IMR-90 (cell line): ENCODE data around the gene SIPA1. TPM values are rescaled to one million over a fixed set of nuclear protein-coding genes. Genes with fewer than 3 reads are reported as not detected.

Experiments used
- ATAC-seq: fragments of 200-7000 bp; cut with Tn5 transposase; 2 replicates; pipeline ENCODE4 v1.9.1; 2020; ENCODE audit warnings: low read depth, mild to moderate bottlenecking, moderate library complexity
- BruUV-seq: library from RNA; stranded (reverse); fragments of 400-500 nt; replicated peaks from 2 replicates; lab custom pipeline; 2021; lab: Mats Ljungman, UMichigan
- CTCF ChIA-PET: fragments of 300-600 bp; formaldehyde crosslinking; extraction: SDS; loops from one replicate; lab custom pipeline; 2021; ENCODE audit warnings: antibody characterized with exemption; lab: Yijun Ruan, JAX
- POLR2A ChIA-PET: fragments of 300-600 bp; sonication (Branson Sonifier 250); formaldehyde crosslinking; loops from one replicate; lab custom pipeline; 2022; ENCODE audit warnings: antibody characterized with exemption; ENCODE audit not compliant: unreplicated experiment; lab: Charles Lee
- DNase-seq: peaks from one replicate; pipeline ENCODE4 v3.0.0; 2013
- H2AFZ ChIP-seq: replicated peaks from 2 replicates; pipeline ENCODE3; 2013; ENCODE audit warnings: low read length, mild to moderate bottlenecking; ENCODE audit not compliant: poor library complexity
- H2AK5ac ChIP-seq: 2 replicates; pipeline ENCODE4 v1.6.1; 2013; ENCODE audit warnings: low read depth, low read length, inconsistent platforms
- H2AK9ac ChIP-seq: replicated peaks from 2 replicates; pipeline ENCODE3; 2013; ENCODE audit warnings: mild to moderate bottlenecking, low read depth, low read length, moderate library complexity; ENCODE audit not compliant: poor library complexity
- H2BK120ac ChIP-seq: 2 replicates; pipeline ENCODE4 v1.6.1; 2013; ENCODE audit warnings: low read depth, low read length, inconsistent platforms
- H2BK15ac ChIP-seq: 3 replicates; pipeline ENCODE4 v1.6.1; 2013; ENCODE audit warnings: low read depth, low read length, inconsistent platforms
- H2BK20ac ChIP-seq: 2 replicates; pipeline ENCODE4 v1.6.1; 2013; ENCODE audit warnings: low read depth, mild to moderate bottlenecking, inconsistent platforms, low read length, moderate library complexity
- H2BK5ac ChIP-seq: 2 replicates; pipeline ENCODE4 v1.6.1; 2013; ENCODE audit warnings: mild to moderate bottlenecking, low read depth, low read length, inconsistent platforms; ENCODE audit not compliant: poor library complexity, severe bottlenecking
- H3K14ac ChIP-seq: replicated peaks from 2 replicates; pipeline ENCODE4 v1.6.1; 2013; ENCODE audit warnings: low read depth, low read length, inconsistent platforms
- H3K18ac ChIP-seq: 2 replicates; pipeline ENCODE4 v1.6.1; 2013; ENCODE audit warnings: low read depth, low read length, control low read depth
- H3K23ac ChIP-seq: 2 replicates; pipeline ENCODE4 v1.6.1; 2013; ENCODE audit warnings: low read depth, low read length, inconsistent platforms
- H3K27ac ChIP-seq: 2 replicates; pipeline ENCODE4 v1.5.1; 2013; ENCODE audit warnings: mild to moderate bottlenecking, control low read depth, low read length; ENCODE audit not compliant: insufficient read depth
- H3K27me3 ChIP-seq: 2 replicates; pipeline ENCODE4 v1.6.1; 2013; ENCODE audit warnings: low read length; ENCODE audit not compliant: control insufficient read depth, insufficient read depth
- H3K36me3 ChIP-seq: 2 replicates; pipeline ENCODE4 v1.6.1; 2013; ENCODE audit warnings: low read length, mixed read lengths; ENCODE audit not compliant: control insufficient read depth, insufficient read depth
- H3K4ac ChIP-seq: 2 replicates; pipeline ENCODE4 v1.6.1; 2013; ENCODE audit warnings: low read depth, low read length, inconsistent platforms
- H3K4me1 ChIP-seq: 2 replicates; pipeline ENCODE4 v1.6.1; 2013; ENCODE audit warnings: low read length, mixed read lengths; ENCODE audit not compliant: control insufficient read depth, insufficient read depth
- H3K4me2 ChIP-seq: 2 replicates; pipeline ENCODE4 v1.6.1; 2013; ENCODE audit warnings: low read depth, mild to moderate bottlenecking, control low read depth, low read length, moderate library complexity
- H3K4me3 ChIP-seq: 2 replicates; pipeline ENCODE4 v1.5.1; 2013; ENCODE audit warnings: low read depth, mild to moderate bottlenecking, control low read depth, low read length, moderate library complexity; ENCODE audit not compliant: insufficient read depth
- H3K56ac ChIP-seq: 2 replicates; pipeline ENCODE4 v1.6.1; 2013; ENCODE audit warnings: low read length, inconsistent platforms; ENCODE audit not compliant: insufficient read depth; ENCODE audit errors: extremely low read depth
- H3K79me1 ChIP-seq, 2 experiments: 2 replicates each; pipeline ENCODE4 v1.6.1; 2013; ENCODE audit warnings: low read length in 2 of 2, inconsistent platforms in 1 of 2, low read depth in 1 of 2
- H3K9ac ChIP-seq: 2 replicates; pipeline ENCODE4 v1.6.1; 2013; ENCODE audit warnings: low read depth, low read length, control low read depth
- H3K9me1 ChIP-seq: 2 replicates; pipeline ENCODE4 v1.6.1; 2013; ENCODE audit warnings: low read length, inconsistent platforms; ENCODE audit not compliant: insufficient read depth
- H3K9me3 ChIP-seq: 2 replicates; pipeline ENCODE4 v1.6.1; 2013; ENCODE audit warnings: low read length; ENCODE audit not compliant: control insufficient read depth, insufficient read depth
- H4K20me1 ChIP-seq: 2 replicates; pipeline ENCODE4 v1.6.1; 2013; ENCODE audit warnings: low read length, inconsistent platforms; ENCODE audit not compliant: insufficient read depth
- H4K5ac ChIP-seq: 2 replicates; pipeline ENCODE4 v1.6.1; 2013; ENCODE audit warnings: mild to moderate bottlenecking, low read depth, low read length, control low read depth
- H4K8ac ChIP-seq, 2 experiments: 2 replicates each; pipeline ENCODE4 v1.6.1; 2013; ENCODE audit warnings: low read depth in 2 of 2, low read length in 2 of 2, control low read depth in 1 of 2, inconsistent platforms in 1 of 2
- H4K91ac ChIP-seq: 2 replicates; pipeline ENCODE4 v1.6.1; 2013; ENCODE audit warnings: low read depth, low read length, inconsistent platforms; ENCODE audit not compliant: insufficient read depth
- BHLHE40 ChIP-seq: fragments of 150-350 bp; IDR thresholded peaks from 2 replicates; pipeline ENCODE4 v1.6.1; 2016; ENCODE audit warnings: mild to moderate bottlenecking, low read depth, low read length
- ELK1 ChIP-seq: fragments of 150-350 bp; IDR thresholded peaks from 2 replicates; pipeline ENCODE4 v1.6.1; 2016; ENCODE audit warnings: low read depth, mild to moderate bottlenecking, low read length, moderate library complexity, borderline replicate concordance
- MAFK ChIP-seq: IDR thresholded peaks from 2 replicates; pipeline ENCODE4 v1.6.1; 2012; ENCODE audit warnings: low read depth, low read length, improper control_type of control experiment
- NFE2L2 ChIP-seq: fragments of 150-350 bp; IDR thresholded peaks from 2 replicates; pipeline ENCODE4 v1.6.1; 2016; ENCODE audit warnings: low read depth, mild to moderate bottlenecking, low read length
- RAD21 ChIP-seq: IDR thresholded peaks from 2 replicates; pipeline ENCODE4 v1.6.1; 2012; ENCODE audit warnings: low read length, improper control_type of control experiment
- SMC3 ChIP-seq: fragments of 150-350 bp; IDR thresholded peaks from 2 replicates; pipeline ENCODE4 v1.6.1; 2016; ENCODE audit warnings: low read depth, mild to moderate bottlenecking, antibody characterized with exemption, low read length, moderate library complexity
- WGBS, 2 experiments: methylation state at CpG; one replicate each; pipeline versions ENCODE4 v1.1.5 to v1.1.7; 2013; ENCODE audit warnings: missing lambda C conversion rate in 2 of 2; ENCODE audit not compliant: insufficient read length in 1 of 2; ENCODE audit errors: extremely low coverage in 2 of 2; 5-methylcytosine and 5-hydroxymethylcytosine counted together
- dilution Hi-C: fragments of 300-500 bp; cut with HindIII; formaldehyde crosslinking; loops from one replicate; pipeline ENCODE4 v1.14.3; 2018; ENCODE audit warnings: low sequenced_read_pairs; ENCODE audit not compliant: unreplicated experiment
- in situ Hi-C: fragments of 300-500 bp; cut with MboI; formaldehyde crosslinking; loops from 3 replicates; pipeline ENCODE4 v1.14.3; 2019; ENCODE audit warnings: low sequenced_read_pairs, inconsistent platforms, mixed read lengths
- intact Hi-C: fragments of 100-400 bp; cut with micrococcal nuclease; formaldehyde crosslinking; loops from 2 replicates; pipeline ENCODE4 v1.10.0; 2022
- polyA plus RNA-seq, 3 experiments: library from polyadenylated mRNA; depleted of rRNA; stranded (reverse); fragments of >200 nt; gene quantifications; 2 replicates each; pipeline ENCODE4 v1.2.3, GENCODE V29; 2012; ENCODE audit warnings: low replicate concordance in 1 of 3
- total RNA-seq: library from RNA; depleted of rRNA; stranded (reverse); fragments of >200 nt; gene quantifications from 2 replicates; pipeline ENCODE4 v1.2.3, GENCODE V29; 2012

SIPA1 gene
- total and polyA plus RNA-seq, 2 of the 4 experiments (the other 2 are of a cell fraction): 10.6 to 39.7 TPM

DNA sequence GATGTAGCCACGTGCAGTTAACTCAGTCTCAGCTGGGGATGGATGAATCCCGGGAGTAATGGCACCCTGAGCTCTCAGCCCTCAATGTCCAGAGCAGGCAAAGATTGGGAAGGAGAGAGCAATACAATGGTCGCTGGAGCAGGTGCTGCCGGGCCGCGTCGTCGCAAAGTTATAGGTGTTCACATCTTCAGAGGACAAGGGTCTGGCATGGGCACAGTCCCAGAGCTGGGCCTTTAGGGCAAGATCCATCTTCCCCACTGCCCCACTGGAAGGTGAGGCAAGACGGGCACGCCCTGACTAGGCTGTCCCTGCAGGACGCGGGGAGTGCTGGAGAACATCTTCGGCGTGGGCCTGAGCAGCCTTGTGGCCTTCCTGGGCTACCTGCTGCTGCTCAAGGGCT is 14.7 kb upstream of the SIPA1 start:
- intact Hi-C loops (no loop called here), dilution Hi-C loops (no loop called here), in situ Hi-C loops (no loop called here)
- no peak overlapping the region for H3K56ac ChIP-seq
- H3K79me1 ChIP-seq: peaks cover 17 to 20% of the 10 kb centered on the region in 2 experiments; a peak in 3 of 4 replicates
- ATAC-seq (no peak), DNase-seq (no peak)
- no peak overlapping the region for H2BK15ac ChIP-seq
- H3K23ac ChIP-seq: no peak overlapping the region
- no peak overlapping the region for H2BK120ac ChIP-seq
- H3K4me2 ChIP-seq: no peak overlapping the region
- no peaks in the 10 kb centered on the region for H3K9me1 ChIP-seq
- H4K20me1 ChIP-seq: peaks cover 3% of the 10 kb centered on the region
- H2AK9ac ChIP-seq: no peak overlapping the region
- no peak overlapping the region for H2AK5ac ChIP-seq
- H3K14ac ChIP-seq: no peak overlapping the region
- no peaks in the 10 kb centered on the region for H3K4me1 ChIP-seq
- CTCF ChIA-PET: no interaction called here
- no peak overlapping the region for H4K91ac ChIP-seq
- no peak overlapping the region for H3K4me3 ChIP-seq
- H2AFZ ChIP-seq: no peak overlapping the region
- whole genome bisulfite sequencing, 2 experiments: 89% methylated on average over 8 of the region's 14 CpGs; no CpG with 5 or more reads in 1 of the 2 experiments
- no peak overlapping the region for H3K18ac ChIP-seq
- no TSS peak for BruUV-seq
- no peak for TF ChIP-seq ELK1
- no peak for TF ChIP-seq SMC3
- no peak for TF ChIP-seq MAFK
- TF ChIP-seq BHLHE40: no peak
- no peak for TF ChIP-seq NFE2L2
- no peak for TF ChIP-seq RAD21
- H4K8ac ChIP-seq: no peak overlapping the region
- H4K5ac ChIP-seq: no peak overlapping the region
- no peaks in the 10 kb centered on the region for H3K9me3 ChIP-seq
- POLR2A ChIA-PET: no interaction called here
- H3K36me3 ChIP-seq: peaks cover 83% of the 10 kb centered on the region
- H3K27ac ChIP-seq: no peak overlapping the region
- no peak overlapping the region for H3K9ac ChIP-seq
- no peak overlapping the region for H2BK5ac ChIP-seq
- no peaks in the 10 kb centered on the region for H3K27me3 ChIP-seq
- H3K4ac ChIP-seq: no peak overlapping the region
- no peak overlapping the region for H2BK20ac ChIP-seq
